ENCODE results near the gene C19orf12.

The C19orf12 gene

DNA sequence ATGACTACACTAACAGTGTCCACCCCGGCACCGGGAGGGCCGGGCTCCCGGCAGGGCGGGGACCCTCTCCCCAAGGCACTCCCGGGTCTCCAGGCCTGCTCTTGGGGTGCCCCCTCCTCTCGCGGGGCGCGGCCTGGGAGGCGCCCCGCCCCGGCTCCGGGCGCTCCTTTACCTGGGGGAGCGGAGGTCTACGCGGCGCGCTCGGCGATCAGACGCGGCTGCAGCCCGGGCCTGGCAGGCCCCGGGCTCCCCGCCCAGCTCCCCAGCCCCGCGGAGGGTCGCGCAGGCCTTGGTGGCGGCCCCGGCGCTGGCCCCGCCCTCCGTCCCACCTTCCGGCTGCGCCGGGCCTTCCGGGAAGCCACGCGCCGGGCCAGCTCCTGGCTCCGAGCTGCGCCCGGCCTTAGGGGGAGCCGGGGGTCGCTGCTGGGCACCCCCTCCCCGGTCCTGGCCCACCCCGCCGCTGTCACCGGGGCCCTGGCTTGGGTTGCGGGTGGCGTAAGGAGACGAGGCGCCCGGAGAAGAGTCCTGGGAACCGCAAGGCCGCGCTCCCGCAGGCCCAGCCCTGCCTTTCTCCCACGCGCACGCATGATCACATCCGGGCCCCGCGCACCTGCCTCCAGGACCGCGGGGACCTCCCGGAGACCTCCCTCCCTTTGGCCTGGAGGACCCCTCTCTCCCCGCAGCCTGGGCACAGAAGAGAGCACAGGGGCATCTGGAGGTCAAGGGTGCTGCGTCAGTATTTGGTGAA lies at the start of gene C19orf12:
C19orf12 (minus strand) TSS at position 309 of the 748 bp plus-strand sequence. CDS start 6,848 bp downstream, outside the sequence.
- DNase-seq (ENCODE audit: low spot score), result peak; percentile 44

GRCh38 chr19:29764361-29764760 lies 49.3 kb upstream of the C19orf12 start:
- no peak for DNase-seq (ENCODE audit: low spot score)

DNA sequence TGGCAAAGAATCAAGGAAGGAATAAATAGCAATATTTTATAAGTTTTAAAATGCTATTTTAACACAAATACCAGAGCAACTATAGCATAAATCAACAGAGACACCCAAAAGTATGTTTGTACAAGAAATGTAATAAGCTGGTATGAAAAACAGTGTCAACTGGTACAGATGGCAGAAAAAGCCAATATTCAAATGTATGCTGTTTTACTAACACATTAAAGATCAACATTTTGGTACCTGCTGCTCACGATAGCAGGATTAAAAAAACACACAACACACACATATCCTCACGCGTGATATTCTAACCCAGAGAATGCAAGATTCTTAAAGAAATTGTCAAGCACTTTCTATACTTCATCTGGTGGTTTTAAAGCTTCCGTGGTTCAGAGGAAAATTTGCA lies 48.1 kb upstream of the C19orf12 start:
- no peak for DNase-seq (ENCODE audit: low spot score)

- no peak for DNase-seq (ENCODE audit: low spot score)
These were observed 46.6 kb upstream of the C19orf12 start for GRCh38 chr19:29761575-29762232.

- no peak for DNase-seq (ENCODE audit: low spot score)
These were observed 45.9 kb upstream of the C19orf12 start for GRCh38 chr19:29760752-29761502.

- DNase-seq (ENCODE audit: low spot score), result no peak
These were observed 44.3 kb upstream of the C19orf12 start for GRCh38 chr19:29759359-29759758.

DNA sequence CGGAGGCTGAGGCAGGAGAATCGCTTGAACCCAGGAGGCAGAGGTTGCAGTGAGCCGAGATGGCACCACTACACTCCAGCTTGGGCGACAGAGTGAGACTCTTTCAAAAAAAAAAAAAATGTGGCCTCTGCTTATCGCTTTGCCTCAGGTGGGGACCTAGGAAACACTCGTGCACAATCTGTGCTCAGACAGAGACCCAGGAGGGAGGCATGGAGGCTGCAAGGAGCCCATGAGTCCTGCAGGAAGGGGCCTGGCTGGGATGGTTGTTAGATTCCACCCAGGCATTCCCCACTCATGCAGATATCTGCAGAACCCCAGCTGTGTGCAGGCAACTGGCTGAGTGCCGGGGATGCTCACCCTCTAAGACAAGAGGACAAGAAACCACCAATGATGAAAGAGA lies 43.8 kb upstream of the C19orf12 start:
- DNase-seq (ENCODE audit: low spot score), result no peak

DNA sequence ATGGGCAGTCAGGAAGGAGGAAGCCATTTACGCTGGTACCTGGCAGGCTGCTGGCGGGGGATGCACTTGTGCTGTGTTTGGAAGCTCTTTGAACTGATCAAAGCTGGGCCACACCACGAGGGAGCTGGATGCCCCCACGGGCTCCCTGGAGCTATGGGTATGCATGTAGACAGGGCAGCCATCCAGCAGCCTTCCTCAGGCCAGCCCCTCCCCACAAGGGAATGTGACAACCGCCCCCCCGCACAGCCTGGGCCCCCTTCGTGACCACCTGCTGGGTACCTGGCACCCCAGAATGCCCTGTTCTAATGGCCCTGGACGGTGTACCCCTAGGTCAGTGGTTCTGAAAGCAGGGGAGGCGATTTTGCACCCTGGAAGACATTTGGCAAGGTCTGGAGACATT lies 42.5 kb upstream of the C19orf12 start:
- no peak for DNase-seq (ENCODE audit: low spot score)

DNA sequence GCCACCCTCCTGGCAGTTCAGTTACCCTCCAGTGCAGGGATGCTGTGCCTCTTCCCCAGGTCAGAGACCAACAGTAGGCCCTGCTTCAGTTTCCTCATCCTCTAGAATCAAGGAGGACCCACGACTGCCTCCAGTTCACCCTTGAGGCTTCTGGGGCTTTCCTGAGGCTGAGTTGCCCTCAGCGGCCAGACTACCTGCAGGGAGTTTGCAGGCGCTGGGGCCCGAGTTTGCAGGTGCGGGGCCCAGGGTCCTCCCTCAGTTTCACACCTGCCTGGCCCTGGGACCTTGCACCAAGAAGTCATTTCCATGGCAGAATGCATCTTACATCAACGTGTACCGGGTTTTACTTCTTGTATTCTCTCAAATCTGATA lies 38.9 kb upstream of the C19orf12 start:
- DNase-seq (ENCODE audit: low spot score), result no peak

GRCh38 chr19:29753190-29753933 lies 38.3 kb upstream of the C19orf12 start:
- no peak for DNase-seq (ENCODE audit: low spot score)

DNA sequence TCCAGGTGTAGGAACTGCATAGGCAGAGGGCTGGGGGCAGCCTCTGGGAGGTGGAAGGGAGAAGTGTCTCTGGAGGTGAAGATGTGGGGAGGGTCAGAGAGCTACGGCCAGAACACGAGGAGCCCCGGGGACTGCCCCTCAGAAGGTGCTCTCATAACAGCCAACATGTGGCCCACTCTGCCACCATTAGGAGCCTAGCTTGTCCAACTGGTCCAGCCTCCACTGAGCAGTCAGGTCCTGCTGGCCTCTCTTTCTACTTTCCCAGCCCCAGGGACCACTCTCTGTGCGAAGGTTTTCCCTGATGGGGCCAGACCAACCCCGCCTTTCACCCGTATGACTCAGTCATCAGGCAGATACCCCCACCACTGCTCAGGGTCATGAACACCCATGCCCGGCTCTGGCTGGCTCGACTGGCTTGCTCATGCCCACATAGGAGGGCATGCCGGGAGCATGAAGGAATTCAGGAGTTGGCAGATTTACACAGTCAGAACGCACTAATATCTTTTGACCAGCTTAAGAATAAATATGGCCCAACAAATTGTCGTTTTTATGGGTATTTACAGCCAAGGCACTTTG lies 37.5 kb upstream of the C19orf12 start:
- DNase-seq (ENCODE audit: low spot score), result no peak

DNA sequence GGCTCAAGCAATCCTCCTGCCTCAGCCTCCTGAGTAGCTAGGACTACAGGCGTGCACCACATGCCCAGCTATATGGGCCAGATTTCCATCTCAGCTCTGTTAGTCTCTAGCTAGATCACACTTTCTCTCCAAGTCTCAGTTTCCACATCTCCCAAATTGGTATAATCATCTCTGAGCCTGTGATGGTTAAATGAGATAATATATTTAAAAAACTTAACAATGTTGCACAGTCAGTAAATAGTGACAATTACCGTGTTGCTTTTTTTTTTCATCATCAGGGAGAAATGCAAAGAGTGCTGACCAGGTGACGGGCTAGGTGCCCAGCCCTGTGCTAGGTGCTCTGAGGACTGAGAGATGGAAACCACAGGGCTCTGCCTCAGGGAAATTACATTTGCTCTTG lies 36.9 kb upstream of the C19orf12 start:
- no peak for DNase-seq (ENCODE audit: low spot score)

DNA sequence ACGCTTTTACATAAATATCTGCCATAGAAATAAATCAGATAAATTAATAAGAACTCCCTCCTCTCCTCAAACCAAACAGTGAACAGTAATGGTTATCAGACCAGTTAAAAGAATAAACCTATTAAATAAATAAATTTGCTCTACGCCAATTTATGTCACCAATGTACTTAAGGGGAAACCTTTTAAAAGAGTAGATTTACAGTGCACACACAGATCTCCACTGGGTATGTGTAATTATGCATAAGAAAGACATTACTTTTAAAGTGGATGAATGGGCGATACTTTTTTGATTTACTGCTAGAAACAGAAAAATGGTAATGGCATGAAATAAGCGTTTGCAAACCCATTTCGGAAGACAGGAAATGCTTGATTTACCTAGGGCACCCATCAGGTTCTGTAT lies 34.9 kb upstream of the C19orf12 start:
- DNase-seq (ENCODE audit: low spot score), result no peak

DNA sequence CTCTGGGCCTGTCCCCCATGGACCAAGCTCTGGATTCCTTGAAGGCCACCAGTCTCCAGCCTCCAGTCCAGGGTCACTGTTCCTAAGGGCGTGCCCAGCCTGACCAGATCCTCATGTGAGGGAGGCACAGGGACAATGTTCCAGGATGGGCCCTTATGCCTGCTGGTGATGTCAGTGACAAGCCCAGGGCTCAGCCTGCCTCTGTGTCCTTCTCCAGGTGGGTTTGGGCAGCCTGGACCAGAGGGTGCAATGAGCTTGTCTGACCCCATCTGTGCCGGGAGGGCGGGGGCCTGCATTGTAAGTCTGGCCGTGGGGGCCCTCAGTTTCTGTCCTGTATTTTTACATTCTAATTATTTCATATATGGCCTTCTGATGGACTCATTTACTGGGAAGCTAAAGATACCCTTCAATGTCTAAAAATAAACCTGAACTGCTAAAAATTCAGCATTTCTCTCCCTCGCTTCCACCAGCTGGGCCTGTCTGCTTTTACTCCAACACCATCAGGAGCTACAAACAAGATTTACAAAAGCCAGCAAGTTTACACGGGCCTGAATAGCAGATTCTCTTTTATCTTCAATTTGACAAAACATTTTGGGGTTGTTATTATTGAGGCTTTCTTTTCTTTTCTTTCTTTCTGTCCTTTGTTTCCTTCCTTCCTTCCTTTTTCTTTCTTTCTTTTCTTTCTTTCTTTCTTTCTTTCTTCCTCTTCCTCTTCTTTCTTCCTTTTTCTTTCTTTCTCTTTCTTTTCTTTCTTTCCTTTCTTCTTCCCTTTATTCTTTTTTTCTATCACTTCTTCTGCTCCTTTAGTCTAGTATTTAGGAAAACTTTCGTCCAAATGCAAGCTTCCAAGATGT lies 34.2 kb upstream of the C19orf12 start:
- no peak for DNase-seq (ENCODE audit: low spot score)

- no peak for DNase-seq (ENCODE audit: low spot score)
These were observed 30.2 kb upstream of the C19orf12 start for GRCh38 chr19:29745253-29745652.

DNA sequence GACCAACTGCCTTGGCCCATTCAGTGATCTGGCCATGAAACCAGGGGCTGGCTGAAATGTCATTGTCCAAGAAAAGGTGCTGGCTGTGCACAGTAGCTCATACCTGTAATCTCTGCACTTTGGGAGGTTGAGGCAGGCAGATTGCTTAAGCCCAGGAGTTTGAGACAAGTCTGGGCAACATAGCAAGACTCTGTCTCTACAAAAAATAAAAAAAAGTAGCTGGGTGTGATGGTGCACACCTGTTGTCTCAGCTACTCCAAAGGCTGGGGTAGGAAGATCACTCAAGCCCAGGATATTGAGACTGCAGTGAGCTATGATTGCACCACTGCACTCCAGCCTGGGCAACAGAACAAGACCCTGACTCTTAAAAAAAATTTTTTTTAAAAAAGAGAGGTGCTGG lies 28.6 kb upstream of the C19orf12 start:
- DNase-seq (ENCODE audit: low spot score), result no peak

GRCh38 chr19:29741776-29742175 lies 26.7 kb upstream of the C19orf12 start:
- no peak for DNase-seq (ENCODE audit: low spot score)

DNA sequence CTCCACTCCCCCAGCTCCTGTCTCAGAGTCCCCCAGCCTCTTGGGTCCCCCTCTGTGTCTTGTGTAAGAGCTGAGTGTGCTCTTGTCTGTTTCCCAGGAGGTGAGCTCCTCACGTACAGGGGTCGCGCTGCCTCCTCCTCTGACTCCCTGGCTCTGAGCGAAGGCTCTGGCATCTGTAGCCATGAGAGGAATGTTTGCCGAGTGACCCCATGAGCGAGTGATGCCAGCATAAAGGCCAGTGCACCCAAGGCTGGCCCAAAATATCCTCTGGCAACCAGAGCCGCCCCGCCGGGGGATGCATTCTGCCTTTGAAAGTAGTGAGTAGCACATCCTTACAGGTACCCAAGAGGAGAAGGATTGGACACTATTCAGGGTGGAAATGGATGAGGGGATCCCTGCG lies 26.2 kb upstream of the C19orf12 start:
- DNase-seq (ENCODE audit: low spot score), result no peak

DNA sequence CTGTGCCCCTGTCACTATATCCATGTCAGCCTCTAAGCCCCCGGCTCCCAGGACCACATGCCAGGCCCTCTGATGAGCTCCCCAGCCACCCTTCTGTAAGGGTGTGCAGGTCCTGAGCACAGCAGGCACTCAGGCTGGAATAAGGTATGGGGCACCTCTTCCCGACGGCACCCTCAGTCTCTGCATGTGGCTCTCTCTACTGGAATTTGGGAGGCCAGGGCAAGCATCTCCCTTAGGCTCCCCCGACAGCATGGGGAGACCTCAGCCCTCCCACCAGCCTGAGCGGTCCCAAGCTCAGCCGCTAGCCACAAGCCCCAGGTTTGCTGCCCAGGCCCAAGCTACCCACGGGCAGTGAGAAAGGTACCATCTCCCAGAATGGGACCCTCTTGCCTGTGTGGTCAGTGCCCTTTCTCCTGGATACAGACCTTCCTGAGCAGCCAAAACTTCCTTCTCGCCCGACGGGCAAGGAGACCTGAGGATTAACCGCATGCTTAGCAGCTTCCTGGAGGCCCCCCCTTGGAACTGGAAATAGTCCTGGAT lies 22.5 kb upstream of the C19orf12 start:
- DNase-seq (ENCODE audit: low spot score), result no peak

DNA sequence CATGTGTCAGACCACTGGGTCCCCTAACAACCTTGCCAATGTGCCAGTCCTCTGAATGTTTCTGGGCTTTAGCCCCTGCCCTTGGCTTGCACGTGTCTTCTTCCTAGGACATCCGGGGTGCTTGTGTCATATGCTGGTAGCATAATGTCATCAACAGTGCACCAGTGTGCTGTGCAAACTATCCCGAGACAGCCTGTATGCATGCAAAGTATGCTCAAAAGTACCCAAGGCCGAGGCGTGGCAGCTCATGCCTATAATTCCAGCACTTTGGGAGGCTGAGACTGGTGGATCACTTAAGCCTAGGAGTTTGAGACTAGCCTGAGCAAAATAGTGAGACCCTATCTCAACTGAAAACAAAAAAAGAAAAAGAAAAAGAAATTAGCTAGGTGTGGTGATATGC lies 20.8 kb upstream of the C19orf12 start:
- no peak for DNase-seq (ENCODE audit: low spot score)

GRCh38 chr19:29731331-29731850 lies 16.3 kb upstream of the C19orf12 start:
- DNase-seq (ENCODE audit: low spot score), result no peak

Data from CD4-positive, alpha-beta T cell treated with Interleukin-2 at 100 ng/mL for 4 hours (primary cell).